Heart right ventricle (tissue), 16 donors: ENCODE measurements around the gene DCLRE1B. TPM values are rescaled to one million over a fixed set of nuclear protein-coding genes. Genes with fewer than 3 reads are reported as not detected.
A peak's percentile ranks its signal among the peaks of the same experiment; 100 is the strongest.

Experiments
- ATAC-seq, 8 donors: fragments of 200-7000 bp; cut with Tn5 transposase; one replicate each; pipeline ENCODE4 v1.9.1; 2020; ENCODE audit warnings: mild to moderate bottlenecking in 8 of 8, moderate library complexity in 8 of 8, moderate number of reproducible peaks in 1 of 8
- DNase-seq, 2 donors: peaks; one replicate each; pipeline ENCODE4 v3.0.0-alpha.2; 2020
- H3K27ac ChIP-seq, 10 donors: fragments of 200-600 bp; sonication (generic) in 2 of 10; one replicate each; pipeline versions ENCODE4 v1.5.0 to v1.8.0; 2020 to 2022; ENCODE audit warnings: mild to moderate bottlenecking in 3 of 10
- H3K27me3 ChIP-seq, 7 donors: fragments of 200-600 bp; one replicate each; pipeline ENCODE4 v1.8.0; 2021 to 2022; ENCODE audit warnings: mild to moderate bottlenecking in 2 of 7
- H3K36me3 ChIP-seq, 9 donors: fragments of 200-600 bp; sonication (generic) in 1 of 9; one replicate each; pipeline versions ENCODE4 v1.5.0 to v1.8.0; 2020 to 2022; ENCODE audit warnings: mild to moderate bottlenecking in 2 of 9
- H3K4me1 ChIP-seq, 9 donors: fragments of 200-600 bp; sonication (generic) in 1 of 9; one replicate each; pipeline versions ENCODE4 v1.5.0 to v1.8.0; 2020 to 2022; ENCODE audit warnings: mild to moderate bottlenecking in 4 of 9
- H3K4me3 ChIP-seq, 10 donors: fragments of 200-600 bp; sonication (generic) in 2 of 10; one replicate each; pipeline versions ENCODE4 v1.5.0 to v1.8.0; 2020 to 2022; ENCODE audit warnings: mild to moderate bottlenecking in 7 of 10, moderate library complexity in 2 of 10
- H3K9me3 ChIP-seq, 11 donors: fragments of 200-600 bp in 10 of 11; sonication (generic) in 2 of 11; one replicate each; pipeline versions ENCODE4 v1.5.0 to v1.8.0; 2013 to 2022; ENCODE audit warnings: mild to moderate bottlenecking in 2 of 11, control low read depth in 1 of 11, moderate library complexity in 1 of 11
- CTCF ChIP-seq, 9 donors: fragments of 200-600 bp; sonication (generic) in 2 of 9; IDR thresholded peaks; one replicate each; pipeline versions ENCODE4 v1.5.0 to v1.8.0; 2021 to 2022; ENCODE audit warnings: antibody characterized with exemption in 9 of 9, mild to moderate bottlenecking in 5 of 9, moderate library complexity in 1 of 9
- WGBS, 2 donors: extraction: QIAGEN DNeasy Blood & Tissue Kit; methylation state at CpG; one replicate each; pipeline ENCODE4 v1.1.7; 2013; ENCODE audit warnings: inconsistent platforms in 1 of 2; 5-methylcytosine and 5-hydroxymethylcytosine counted together
- intact Hi-C, 10 donors: fragments of 100-400 bp; cut with DNase I; formaldehyde crosslinking; loops; one replicate each; pipeline versions ENCODE4 v1.11.1 to v1.14.2; 2022
- polyA plus RNA-seq, 2 donors: library from polyadenylated mRNA; stranded (reverse); fragments of 200-250 nt; gene quantifications; one replicate each; pipeline ENCODE4 v1.2.3, GENCODE V29; 2013
- total RNA-seq, 10 donors: library from RNA; stranded (reverse); fragmentation: NEBNext Ultra II Directional in 3 of 10; extraction: Animal tissue kit (Norgen Biotek cat#: 25700) in 3 of 10; gene quantifications; one replicate each; pipeline versions ENCODE4 v1.2.1 to v1.2.4, GENCODE V29; 2021 to 2023
- donor health status: Arrhythmogenic right ventricular cardiomyopathy.
- donor health status: ischemic (EF 13 %, LVEDD 7.1; RV severe dilation, severe dysfunction).
- donor health status: healthy with polysubstance abuse.
- donor health status: DM: no; HTN: yes; CAD: no.
- donor health status: DM: no; HTN: no; CAD: no.
- donor health status: ischemic (EF 25% LVEDD 6.9; RV normal size, moderate dysfunction).
- donor health status: ischemic (EF 25% LVEDD 5.7; RV mildly dilated, moderate dysfunction).
- donor health status: healthy.
- donor health status: DM: yes; HTN: yes; CAD: no.
- donor health status: Ischemic cardiomyopathy.
- donor health status: ischemic (EF 35%, LVEDD 5.7; RV mildly dilated, moderate dysfunction).
- donor health status: nonischemic (EF 11% LVEDD 7.7; RV severe dilation, severe dysfunction).
- donor health status: DM: yes; HTN: yes; CAD: no.
- donor health status: PGD.
- donor health status: ischemic (EF 29% LVEDD 5.4; RV normal size, mild dysfunction).
- donor health status: nonischemic (EF 23%, LVEDD 6.1; RV moderate dilation, normal function).

DCLRE1B gene
- total and polyA plus RNA-seq, 12 donors: 0.59 to 4.2 (median 2.0) TPM

DNA sequence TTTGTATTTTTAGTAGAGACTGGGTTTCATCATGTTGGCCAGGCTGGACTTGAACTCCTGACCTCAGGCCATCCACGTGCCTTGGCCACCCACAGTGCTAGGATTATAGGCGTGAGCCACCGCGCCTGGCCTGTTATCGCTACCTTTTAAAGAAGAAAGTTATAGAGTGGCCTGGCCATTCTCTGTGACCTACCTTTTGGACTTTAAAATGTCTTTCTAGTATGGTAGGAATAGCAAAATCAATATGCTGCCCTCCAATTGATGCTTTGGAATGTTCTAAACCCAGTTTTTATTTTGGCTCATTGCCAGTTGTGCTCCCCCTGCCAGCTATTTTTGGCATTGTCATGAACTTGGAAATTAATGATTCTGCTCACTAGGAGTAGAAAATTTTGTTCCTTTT is 43.9 kb downstream of the DCLRE1B start:
- ATAC-seq: no peak
- no peak overlapping the region for H3K27ac ChIP-seq

DNA sequence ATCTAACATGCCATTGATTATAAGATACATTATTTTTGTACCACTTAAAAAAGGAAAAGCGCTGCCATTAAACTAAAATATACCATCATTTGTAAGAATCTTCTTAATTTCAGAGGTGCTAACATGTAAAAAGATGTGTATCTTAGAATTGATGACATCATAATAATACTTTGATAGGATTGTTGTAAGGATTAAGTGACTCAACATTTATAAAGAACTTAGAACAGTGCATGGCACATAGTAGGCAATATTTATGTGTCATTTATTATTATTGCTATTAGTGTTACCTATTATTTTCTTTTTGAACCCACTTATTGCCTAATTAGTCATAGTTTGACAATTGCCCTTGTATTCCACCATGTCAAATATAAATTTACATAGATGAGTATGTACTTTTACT is 45.8 kb downstream of the DCLRE1B start:
- peaks cover 0 to 31% (median 8%) of the 10 kb centered on the region in 9 donors for H3K36me3 ChIP-seq
- ATAC-seq: no peak
- H3K27me3 ChIP-seq: no peaks in the 10 kb centered on the region
- intact Hi-C loops: no loop called here
- no peak overlapping the region for H3K27ac ChIP-seq
- no peak for DNase-seq
- no peaks in the 10 kb centered on the region for H3K9me3 ChIP-seq
- H3K4me1 ChIP-seq: peaks cover 5 to 40% (median 36%) of the 10 kb centered on the region in 9 donors
- WGBS, 2 donors: 98% methylated on average over 1 of the region's 1 CpG
- no peak overlapping the region for H3K4me3 ChIP-seq
- no peak for TF ChIP-seq CTCF (IDR thresholded peaks at IDR 0.05)

More for the DNA sequence above, 43.9 kb downstream of the DCLRE1B start:
- DNase-seq: no peak
- Histone ChIP-seq H3K4me1 (peaks cover 5 to 42% (median 36%) of the 10 kb centered on the region in 9 donors), H3K9me3 (no peaks in the 10 kb centered on the region), H3K4me3 (no peak overlapping the region), H3K36me3 (peaks cover 0 to 24% (median 0%) of the 10 kb centered on the region in 9 donors), H3K27me3 (no peaks in the 10 kb centered on the region)
- intact Hi-C loops: no loop called here
- 84 to 90% methylated on average over 5 of the region's 5 CpGs for WGBS, 2 donors
- TF ChIP-seq CTCF (IDR thresholded peaks at IDR 0.05): peak in 7 of 9 donors; percentile 18 to 46 (median 28)

GRCh38 chr1:113951719-113952118 is 46.6 kb downstream of the DCLRE1B start:
- no peaks in the 10 kb centered on the region for H3K9me3 ChIP-seq
- no peak overlapping the region for H3K4me3 ChIP-seq
- intact Hi-C loops: no loop called here
- peaks cover 0 to 39% (median 16%) of the 10 kb centered on the region in 9 donors for H3K36me3 ChIP-seq
- DNase-seq: no peak
- no peak overlapping the region for H3K27ac ChIP-seq
- peaks cover 5 to 32% (median 27%) of the 10 kb centered on the region in 9 donors for H3K4me1 ChIP-seq
- WGBS, 2 donors: 95 to 96% methylated on average over 2 of the region's 2 CpGs
- no peak for TF ChIP-seq CTCF (IDR thresholded peaks at IDR 0.05)
- no peaks in the 10 kb centered on the region for H3K27me3 ChIP-seq
- ATAC-seq: no peak

DNA sequence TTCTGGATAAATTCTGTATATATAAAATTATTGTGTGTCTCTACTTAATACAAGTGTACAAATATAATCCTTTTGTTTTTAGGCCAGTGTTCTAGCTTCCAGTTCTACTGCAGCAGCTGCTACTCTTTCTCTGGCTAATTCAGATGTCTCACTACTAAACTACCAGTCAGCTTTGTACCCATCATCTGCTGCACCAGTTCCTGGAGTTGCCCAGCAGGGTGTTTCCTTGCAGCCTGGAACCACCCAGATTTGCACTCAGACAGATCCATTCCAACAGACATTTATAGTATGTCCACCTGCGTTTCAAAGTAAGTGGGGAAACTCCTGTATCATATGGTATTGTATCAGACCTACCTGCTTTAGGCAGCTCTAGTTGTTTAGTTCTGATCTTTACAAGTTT is 52.9 kb downstream of the DCLRE1B start:
- H3K27ac ChIP-seq: no peak overlapping the region
- H3K4me1 ChIP-seq: no peaks in the 10 kb centered on the region
- no peaks in the 10 kb centered on the region for H3K9me3 ChIP-seq
- WGBS, 2 donors: 89 to 92% methylated on average over 1 of the region's 1 CpG
- DNase-seq: no peak
- ATAC-seq: no peak
- H3K4me3 ChIP-seq: no peak overlapping the region
- H3K27me3 ChIP-seq: no peaks in the 10 kb centered on the region
- TF ChIP-seq CTCF (IDR thresholded peaks at IDR 0.05): no peak
- H3K36me3 ChIP-seq: peaks cover 0 to 99% (median 43%) of the 10 kb centered on the region in 9 donors
- intact Hi-C loops: no loop called here
